ENCODE results near the gene CACNA1B. TPM values are rescaled to one million over a fixed set of nuclear protein-coding genes. Genes with fewer than 3 reads are reported as not detected.
A peak's percentile ranks its signal among the peaks of the same experiment; 100 is the strongest.

Gene CACNA1B
- total RNA-seq, 4 donors from 2014 or later = 0.13 to 0.42 (median 0.31) TPM

GRCh38 chr9:137873858-137874362 is 3.7 kb upstream of the CACNA1B start:
- peaks cover 6 to 55% (median 16%) of the 10 kb centered on the region in 4 donors for H3K27me3 ChIP-seq
- peaks cover 0 to 13% (median 9%) of the 10 kb centered on the region in 4 donors for H3K4me1 ChIP-seq
- intact Hi-C loops (cut with DNase I) = no loop called here
- H3K36me3 ChIP-seq = no peaks in the 10 kb centered on the region
- WGBS = 81% methylated on average over 9 of the region's 9 CpGs
- H3K4me3 ChIP-seq = no peak overlapping the region
- TF ChIP-seq POLR2A (IDR thresholded peaks at IDR 0.05; ENCODE audit: low read depth) (no peak), CTCF (IDR thresholded peaks at IDR 0.05) (no peak), POLR2AphosphoS5 (IDR thresholded peaks at IDR 0.05) (no peak), EP300 (IDR thresholded peaks at IDR 0.05) (no peak)
- DNase-seq (ENCODE audit: extremely low spot score) = no peak
- no peaks in the 10 kb centered on the region for H3K9me3 ChIP-seq
- H3K27ac ChIP-seq (replicated peaks in 1 of 4) = no peak overlapping the region

GRCh38 chr9:137875354-137875753 is 2.2 kb upstream of the CACNA1B start:
- peak; percentile 74 for DNase-seq (ENCODE audit: extremely low spot score)
- Histone ChIP-seq H3K4me3 (no peak overlapping the region), H3K9me3 (no peaks in the 10 kb centered on the region), H3K27me3 (peaks cover 6 to 70% (median 21%) of the 10 kb centered on the region in 4 donors), H3K4me1 (peaks cover 0 to 14% (median 9%) of the 10 kb centered on the region in 4 donors), H3K27ac (replicated peaks in 1 of 4) (no peak overlapping the region), H3K36me3 (no peaks in the 10 kb centered on the region)
- TF ChIP-seq EP300 (IDR thresholded peaks at IDR 0.05) (no peak), POLR2A (IDR thresholded peaks at IDR 0.05; ENCODE audit: low read depth) (no peak)
- intact Hi-C loops (cut with DNase I) = no loop called here
- WGBS = 83% methylated on average over 13 of the region's 14 CpGs

GRCh38 chr9:137875846-137876245 is 1.7 kb upstream of the CACNA1B start:
- H3K4me1 ChIP-seq = peaks cover 0 to 14% (median 9%) of the 10 kb centered on the region in 4 donors
- TF ChIP-seq EP300 (IDR thresholded peaks at IDR 0.05) (no peak), CTCF (IDR thresholded peaks at IDR 0.05) (no peak), POLR2A (IDR thresholded peaks at IDR 0.05; ENCODE audit: low read depth) (no peak), POLR2AphosphoS5 (IDR thresholded peaks at IDR 0.05) (no peak)
- no peaks in the 10 kb centered on the region for H3K36me3 ChIP-seq
- WGBS = 88% methylated on average over 10 of the region's 10 CpGs
- DNase-seq (ENCODE audit: extremely low spot score) = peak; percentile 82
- no peak overlapping the region for H3K4me3 ChIP-seq
- intact Hi-C loops (cut with DNase I) = no loop called here
- no peak overlapping the region for H3K27ac ChIP-seq (replicated peaks in 1 of 4)
- H3K9me3 ChIP-seq = no peaks in the 10 kb centered on the region
- peaks cover 6 to 75% (median 21%) of the 10 kb centered on the region in 4 donors for H3K27me3 ChIP-seq

- intact Hi-C loops (cut with DNase I) = no loop called here
- H3K9me3 ChIP-seq = no peaks in the 10 kb centered on the region
- TF ChIP-seq POLR2A (IDR thresholded peaks at IDR 0.05; ENCODE audit: low read depth) (no peak), EP300 (IDR thresholded peaks at IDR 0.05) (no peak), CTCF (IDR thresholded peaks at IDR 0.05) (no peak), POLR2AphosphoS5 (IDR thresholded peaks at IDR 0.05) (no peak)
- H3K36me3 ChIP-seq = no peaks in the 10 kb centered on the region
- no peak overlapping the region for H3K4me3 ChIP-seq
- 82% methylated on average over 8 of the region's 8 CpGs for WGBS
- peaks cover 0 to 14% (median 9%) of the 10 kb centered on the region in 4 donors for H3K4me1 ChIP-seq
- no peak overlapping the region for H3K27ac ChIP-seq (replicated peaks in 1 of 4)
- no peak for DNase-seq (ENCODE audit: extremely low spot score)
- H3K27me3 ChIP-seq = peaks cover 6 to 79% (median 21%) of the 10 kb centered on the region in 4 donors
Measured at GRCh38 chr9:137876269-137876668, 1.3 kb upstream of the CACNA1B start.

- DNase-seq (ENCODE audit: extremely low spot score) = no peak
- H3K9me3 ChIP-seq = no peaks in the 10 kb centered on the region
- H3K36me3 ChIP-seq = no peaks in the 10 kb centered on the region
- H3K4me3 ChIP-seq = no peak overlapping the region
- TF ChIP-seq CTCF (IDR thresholded peaks at IDR 0.05) (no peak), POLR2AphosphoS5 (IDR thresholded peaks at IDR 0.05) (no peak), EP300 (IDR thresholded peaks at IDR 0.05) (no peak), POLR2A (IDR thresholded peaks at IDR 0.05; ENCODE audit: low read depth) (no peak)
- no peak overlapping the region for H3K27ac ChIP-seq (replicated peaks in 1 of 4)
- 66% methylated on average over 23 of the region's 47 CpGs for WGBS
- H3K4me1 ChIP-seq = peaks cover 0 to 14% (median 9%) of the 10 kb centered on the region in 4 donors
- H3K27me3 ChIP-seq = peaks cover 6 to 83% (median 21%) of the 10 kb centered on the region in 4 donors
- intact Hi-C loops (cut with DNase I) = no loop called here
Measured at GRCh38 chr9:137876781-137877386, 698 bp upstream of the CACNA1B start.

Data from esophagus muscularis mucosa (tissue), 4 donors.